Hepatocyte (in vitro differentiated cells): ENCODE data around the gene XYLT1. TPM values are rescaled to one million over a fixed set of nuclear protein-coding genes. Genes with fewer than 3 reads are reported as not detected.
"Not testable (repeated sequence)": the region's sequence is repeated elsewhere in the genome, so short reads cannot be mapped to it uniquely, and the experiment has no call there.

Experiments used
- DNase-seq: peaks from one replicate; pipeline ENCODE4 v3.0.0-alpha.2; 2016; ENCODE audit warnings: low spot score
- H2AFZ ChIP-seq: fragments of 200-600 bp; sonication (generic); 2 replicates; pipeline ENCODE4 v1.6.0; 2016; ENCODE audit warnings: antibody characterized with exemption, mild to moderate bottlenecking
- H3K27ac ChIP-seq: fragments of 200-600 bp; sonication (generic); 2 replicates; pipeline ENCODE4 v1.5.1; 2016; ENCODE audit warnings: mild to moderate bottlenecking
- H3K27me3 ChIP-seq: fragments of 200-600 bp; sonication (generic); 2 replicates; pipeline ENCODE4 v1.6.1; 2016
- H3K36me3 ChIP-seq: fragments of 200-600 bp; sonication (generic); replicated peaks from 2 replicates; pipeline ENCODE4 v1.5.1; 2016; ENCODE audit warnings: low read depth; ENCODE audit not compliant: insufficient read depth
- H3K4me1 ChIP-seq: fragments of 200-600 bp; sonication (generic); 2 replicates; pipeline ENCODE4 v1.5.1; 2016; ENCODE audit warnings: mild to moderate bottlenecking, moderate library complexity; ENCODE audit not compliant: insufficient read depth
- H3K4me2 ChIP-seq: fragments of 200-600 bp; sonication (generic); 2 replicates; pipeline ENCODE4 v1.6.0; 2016
- H3K4me3 ChIP-seq: fragments of 200-600 bp; sonication (generic); 2 replicates; pipeline ENCODE4 v1.5.1; 2016; ENCODE audit warnings: mild to moderate bottlenecking
- H3K79me2 ChIP-seq: fragments of 200-600 bp; sonication (generic); 2 replicates; pipeline ENCODE4 v1.6.0; 2017; ENCODE audit warnings: mild to moderate bottlenecking
- H3K9me2 ChIP-seq: fragments of 200-600 bp; sonication (generic); replicated peaks from 2 replicates; pipeline ENCODE4 v1.6.0; 2017; ENCODE audit warnings: mild to moderate bottlenecking; ENCODE audit not compliant: insufficient read depth
- H3K9me3 ChIP-seq: fragments of 200-600 bp; sonication (generic); 2 replicates; pipeline ENCODE4 v1.5.1; 2016; ENCODE audit warnings: low read depth, mild to moderate bottlenecking
- H4K20me1 ChIP-seq: fragments of 200-600 bp; sonication (generic); 2 replicates; pipeline ENCODE4 v1.6.0; 2016; ENCODE audit warnings: mild to moderate bottlenecking; ENCODE audit not compliant: insufficient read depth, poor library complexity, severe bottlenecking
- CTCF ChIP-seq: fragments of 200-600 bp; sonication (generic); IDR thresholded peaks from 2 replicates; pipeline ENCODE4 v1.5.1; 2016; ENCODE audit warnings: antibody characterized with exemption, mild to moderate bottlenecking; ENCODE audit not compliant: poor library complexity
- EZH2 ChIP-seq: fragments of 200-600 bp; sonication (generic); IDR thresholded peaks from 2 replicates; pipeline ENCODE4 v1.6.1; 2016; ENCODE audit warnings: antibody characterized with exemption, mild to moderate bottlenecking, borderline replicate concordance
- EZH2phosphoT487 ChIP-seq: fragments of 200-600 bp; sonication (generic); IDR thresholded peaks from one replicate; pipeline ENCODE4 v1.6.1; 2018; ENCODE audit warnings: antibody characterized with exemption, mild to moderate bottlenecking, low read depth, moderate library complexity; ENCODE audit not compliant: unreplicated experiment, severe bottlenecking
- WGBS: methylation state at CpG from one replicate; pipeline ENCODE4 v1.1.6; 2016; ENCODE audit warnings: low lambda C conversion rate; ENCODE audit errors: missing lambda C conversion rate; 5-methylcytosine and 5-hydroxymethylcytosine counted together
- polyA plus RNA-seq: library from polyadenylated mRNA; unstranded; fragments of >200 nt; fragmentation: Nextera tagmentation; extraction: Ambion mirVana; gene quantifications from 2 replicates; pipeline ENCODE4 v1.2.1, GENCODE V29; 2016
- total RNA-seq: library from RNA; depleted of rRNA; stranded (reverse); fragments of >200 nt; gene quantifications from 2 replicates; pipeline ENCODE4 v1.2.3, GENCODE V29; 2014

XYLT1 gene
- total and polyA plus RNA-seq, 2 experiments from 2014 or later, result 6.9 to 13.7 TPM

- Histone ChIP-seq H3K79me2 (no peaks in the 10 kb centered on the region), H3K27ac (no peak overlapping the region), H3K9me2 (no peaks in the 10 kb centered on the region), H3K36me3 (no peaks in the 10 kb centered on the region), H2AFZ (no peak overlapping the region), H3K4me1 (no peaks in the 10 kb centered on the region), H3K27me3 (no peaks in the 10 kb centered on the region), H4K20me1 (no peaks in the 10 kb centered on the region), H3K4me2 (no peak overlapping the region), H3K4me3 (no peak overlapping the region), H3K9me3 (no peaks in the 10 kb centered on the region)
- no peak for DNase-seq
- WGBS, result 94% methylated on average over 4 of the region's 4 CpGs
- no peak for TF ChIP-seq EZH2
- no peak for TF ChIP-seq CTCF
- no peak for TF ChIP-seq EZH2phosphoT487
Observed at GRCh38 chr16:17491140-17491662, 20.4 kb upstream of the XYLT1 start.

- Histone ChIP-seq H3K36me3 (no peaks in the 10 kb centered on the region), H3K9me3 (no peaks in the 10 kb centered on the region), H3K4me1 (peaks cover 2% of the 10 kb centered on the region), H3K4me3 (no peak overlapping the region), H3K27ac (no peak overlapping the region), H3K4me2 (no peak overlapping the region), H4K20me1 (no peaks in the 10 kb centered on the region), H2AFZ (no peak overlapping the region), H3K9me2 (no peaks in the 10 kb centered on the region), H3K27me3 (no peaks in the 10 kb centered on the region), H3K79me2 (no peaks in the 10 kb centered on the region)
- DNase-seq, result no peak
- 92% methylated on average over 2 of the region's 2 CpGs for WGBS
- TF ChIP-seq EZH2phosphoT487 (no peak), CTCF (no peak), EZH2 (no peak)
Observed at GRCh38 chr16:17488506-17488905, 17.7 kb upstream of the XYLT1 start.

- Histone ChIP-seq H3K36me3 (no peaks in the 10 kb centered on the region), H3K27me3 (no peaks in the 10 kb centered on the region), H3K4me3 (no peak overlapping the region), H2AFZ (no peak overlapping the region), H3K4me2 (no peak overlapping the region), H3K4me1 (peaks cover 26% of the 10 kb centered on the region), H3K27ac (peak overlapping the region; percentile 81), H4K20me1 (no peaks in the 10 kb centered on the region), H3K79me2 (no peaks in the 10 kb centered on the region), H3K9me3 (no peaks in the 10 kb centered on the region), H3K9me2 (no peaks in the 10 kb centered on the region)
- no peak for DNase-seq
- 76% methylated on average over 3 of the region's 3 CpGs for WGBS
- TF ChIP-seq EZH2phosphoT487, result no peak
- TF ChIP-seq CTCF, result no peak
- no peak for TF ChIP-seq EZH2
Observed at GRCh38 chr16:17483351-17483750, 12.6 kb upstream of the XYLT1 start.

GRCh38 chr16:17482341-17482740, 11.6 kb upstream of the XYLT1 start:
- WGBS, result 81% methylated on average over 4 of the region's 4 CpGs
- peaks cover 28% of the 10 kb centered on the region for H3K4me1 ChIP-seq
- H3K79me2 ChIP-seq, result not testable (repeated sequence)

More at GRCh38 chr16:17482341-17482740, 11.6 kb upstream of the XYLT1 start:
- not testable (repeated sequence) for H3K4me3 ChIP-seq, DNase-seq, H3K9me3 ChIP-seq, H3K36me3 ChIP-seq, H3K27me3 ChIP-seq, H3K4me2 ChIP-seq, H3K9me2 ChIP-seq, H4K20me1 ChIP-seq, H2AFZ ChIP-seq
- H3K27ac ChIP-seq, result peak overlapping the region; percentile 81
